Prostate gland (tissue), 2 donors: ENCODE data around the gene CTIF.

Experiments used
- POLR2A ChIP-seq: fragments of 450-650 bp; IDR thresholded peaks from one replicate; pipeline ENCODE4 v1.6.1; 2016; ENCODE audit warnings: antibody characterized with exemption, mild to moderate bottlenecking
- POLR2AphosphoS5 ChIP-seq: sonication (generic); formaldehyde crosslinking; IDR thresholded peaks from one replicate; pipeline ENCODE4 v1.6.1; 2017; ENCODE audit warnings: antibody characterized with exemption
- TF ChIP-seq, protein P1 (sequence below), 4 experiments: fragments of 200-600 bp in 2 of 4; fragments of 450-650 bp in 2 of 4; sonication (generic) in 2 of 4; IDR thresholded peaks; 1 replicate in 3 of 4; 2 replicates in 1 of 4; pipeline ENCODE4 v1.5.1; 2016 to 2019; ENCODE audit warnings: antibody characterized with exemption in 4 of 4, mild to moderate bottlenecking in 2 of 4, moderate library complexity in 2 of 4

DNA sequence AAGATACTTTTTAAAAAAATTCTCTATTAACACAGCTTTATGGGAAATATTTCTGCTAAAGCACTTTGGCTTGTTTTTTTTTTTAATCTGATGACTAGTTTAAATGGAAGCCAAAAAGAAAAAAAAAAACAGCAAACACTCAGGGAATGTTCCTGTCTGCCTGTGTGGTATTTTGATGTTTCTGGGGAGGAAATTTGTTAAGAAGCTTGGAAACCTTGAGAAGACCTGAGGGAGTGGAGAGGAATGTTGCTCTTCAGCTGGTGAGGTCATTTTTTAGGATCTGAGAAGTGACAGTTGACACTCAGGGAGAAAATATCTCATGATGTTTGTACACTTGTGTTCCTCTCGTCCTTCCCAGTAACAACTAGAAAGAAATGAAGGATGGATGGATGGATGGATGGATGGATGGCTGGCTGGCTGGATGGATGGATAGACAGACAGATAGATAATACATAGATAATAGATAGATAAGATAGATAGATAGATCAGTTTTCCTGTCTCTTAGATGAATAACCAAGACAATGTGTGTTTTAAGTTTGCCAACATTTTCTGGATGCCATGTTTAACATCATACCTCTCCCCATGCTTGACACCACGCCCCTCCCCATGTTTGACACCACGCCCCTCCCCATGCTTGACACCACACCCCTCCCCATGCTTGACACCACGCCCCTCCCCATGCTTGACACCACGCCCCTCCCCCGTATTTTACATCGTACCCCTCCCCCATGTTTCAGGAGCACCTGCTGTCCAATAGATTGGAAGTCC lies 84.8 kb downstream of the CTIF start:
- TF ChIP-seq, protein P1, sequence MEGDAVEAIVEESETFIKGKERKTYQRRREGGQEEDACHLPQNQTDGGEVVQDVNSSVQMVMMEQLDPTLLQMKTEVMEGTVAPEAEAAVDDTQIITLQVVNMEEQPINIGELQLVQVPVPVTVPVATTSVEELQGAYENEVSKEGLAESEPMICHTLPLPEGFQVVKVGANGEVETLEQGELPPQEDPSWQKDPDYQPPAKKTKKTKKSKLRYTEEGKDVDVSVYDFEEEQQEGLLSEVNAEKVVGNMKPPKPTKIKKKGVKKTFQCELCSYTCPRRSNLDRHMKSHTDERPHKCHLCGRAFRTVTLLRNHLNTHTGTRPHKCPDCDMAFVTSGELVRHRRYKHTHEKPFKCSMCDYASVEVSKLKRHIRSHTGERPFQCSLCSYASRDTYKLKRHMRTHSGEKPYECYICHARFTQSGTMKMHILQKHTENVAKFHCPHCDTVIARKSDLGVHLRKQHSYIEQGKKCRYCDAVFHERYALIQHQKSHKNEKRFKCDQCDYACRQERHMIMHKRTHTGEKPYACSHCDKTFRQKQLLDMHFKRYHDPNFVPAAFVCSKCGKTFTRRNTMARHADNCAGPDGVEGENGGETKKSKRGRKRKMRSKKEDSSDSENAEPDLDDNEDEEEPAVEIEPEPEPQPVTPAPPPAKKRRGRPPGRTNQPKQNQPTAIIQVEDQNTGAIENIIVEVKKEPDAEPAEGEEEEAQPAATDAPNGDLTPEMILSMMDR (IDR thresholded peaks at IDR 0.05): no peak
- no peak for TF ChIP-seq POLR2A
- no peak for TF ChIP-seq POLR2AphosphoS5
